Nephron progenitor cell (in vitro differentiated cells): ENCODE measurements around the gene FAM78B.

Source experiments
- DNase-seq: peaks from one replicate; pipeline ENCODE4 v3.0.0; 2021
- H3K27ac Mint-ChIP-seq: 2 replicates; pipeline ENCODE4 v1.8.0; 2021; ENCODE audit warnings: mild to moderate bottlenecking, moderate library complexity, mixed read lengths
- H3K27me3 Mint-ChIP-seq: 2 replicates; pipeline ENCODE4 v1.8.0; 2021; ENCODE audit warnings: mild to moderate bottlenecking, low read depth, mixed read lengths; ENCODE audit not compliant: poor library complexity
- H3K36me3 Mint-ChIP-seq: 2 replicates; pipeline ENCODE4 v1.8.0; 2021; ENCODE audit warnings: low read depth, mixed read lengths
- H3K4me1 Mint-ChIP-seq: 2 replicates; pipeline ENCODE4 v1.8.0; 2021; ENCODE audit warnings: mixed read lengths
- H3K4me3 Mint-ChIP-seq: 2 replicates; pipeline ENCODE4 v1.8.0; 2021; ENCODE audit warnings: mild to moderate bottlenecking, moderate library complexity, mixed read lengths
- H3K9me3 Mint-ChIP-seq: 2 replicates; pipeline ENCODE4 v1.8.0; 2021; ENCODE audit warnings: mild to moderate bottlenecking, moderate library complexity, mixed read lengths
- CTCF ChIP-seq: fragments of 200-600 bp; sonication (generic); IDR thresholded peaks from 2 replicates; pipeline ENCODE4 v1.5.0; 2021; ENCODE audit warnings: antibody characterized with exemption

Gene FAM78B

GRCh38 chr1:166127003-166127402 is 39.8 kb downstream of the FAM78B start:
- Mint-ChIP-seq H3K27me3 (peaks cover 5% of the 10 kb centered on the region), H3K27ac (no peak overlapping the region)
- TF ChIP-seq CTCF, result no peak

GRCh38 chr1:166122873-166123466 is 43.8 kb downstream of the FAM78B start:
- H3K36me3 Mint-ChIP-seq, result no peaks in the 10 kb centered on the region
- no peaks in the 10 kb centered on the region for H3K9me3 Mint-ChIP-seq
- peaks cover 7% of the 10 kb centered on the region for H3K27me3 Mint-ChIP-seq
- DNase-seq, result no peak
- no peak overlapping the region for H3K4me3 Mint-ChIP-seq
- H3K4me1 Mint-ChIP-seq, result peaks cover 14% of the 10 kb centered on the region
- no peak overlapping the region for H3K27ac Mint-ChIP-seq
- TF ChIP-seq CTCF, result no peak

More at GRCh38 chr1:166127003-166127402, 39.8 kb downstream of the FAM78B start:
- Mint-ChIP-seq H3K4me1 (no peaks in the 10 kb centered on the region), H3K4me3 (no peak overlapping the region), H3K9me3 (no peaks in the 10 kb centered on the region), H3K36me3 (no peaks in the 10 kb centered on the region)
- DNase-seq, result no peak

GRCh38 chr1:166121010-166121409 is 45.8 kb downstream of the FAM78B start:
- TF ChIP-seq CTCF, result no peak
- H3K27me3 Mint-ChIP-seq, result peaks cover 5% of the 10 kb centered on the region
- peaks cover 14% of the 10 kb centered on the region for H3K4me1 Mint-ChIP-seq
- no peak overlapping the region for H3K4me3 Mint-ChIP-seq
- H3K27ac Mint-ChIP-seq, result no peak overlapping the region
- DNase-seq, result no peak
- no peaks in the 10 kb centered on the region for H3K9me3 Mint-ChIP-seq
- no peaks in the 10 kb centered on the region for H3K36me3 Mint-ChIP-seq

- peaks cover 14% of the 10 kb centered on the region for H3K4me1 Mint-ChIP-seq
- H3K27me3 Mint-ChIP-seq, result peaks cover 5% of the 10 kb centered on the region
- H3K36me3 Mint-ChIP-seq, result no peaks in the 10 kb centered on the region
- no peak overlapping the region for H3K4me3 Mint-ChIP-seq
- no peaks in the 10 kb centered on the region for H3K9me3 Mint-ChIP-seq
- TF ChIP-seq CTCF, result no peak
- H3K27ac Mint-ChIP-seq, result no peak overlapping the region
- no peak for DNase-seq
Measured at GRCh38 chr1:166120281-166120680, 46.5 kb downstream of the FAM78B start.

- peak overlapping the region; percentile 96 for H3K27ac Mint-ChIP-seq
- H3K36me3 Mint-ChIP-seq, result no peaks in the 10 kb centered on the region
- peak overlapping the region; percentile 12 for H3K4me3 Mint-ChIP-seq
- TF ChIP-seq CTCF, result no peak
- peaks cover 14% of the 10 kb centered on the region for H3K4me1 Mint-ChIP-seq
- peaks cover 5% of the 10 kb centered on the region for H3K27me3 Mint-ChIP-seq
- no peaks in the 10 kb centered on the region for H3K9me3 Mint-ChIP-seq
- DNase-seq, result no peak
Measured at GRCh38 chr1:166119471-166119965, 47.3 kb downstream of the FAM78B start.

GRCh38 chr1:166117776-166118175 is 49.0 kb downstream of the FAM78B start:
- no peaks in the 10 kb centered on the region for H3K9me3 Mint-ChIP-seq
- H3K27ac Mint-ChIP-seq, result no peak overlapping the region
- H3K27me3 Mint-ChIP-seq, result peaks cover 6% of the 10 kb centered on the region
- H3K4me3 Mint-ChIP-seq, result no peak overlapping the region
- no peak for TF ChIP-seq CTCF
- DNase-seq, result no peak
- no peaks in the 10 kb centered on the region for H3K36me3 Mint-ChIP-seq
- peaks cover 14% of the 10 kb centered on the region for H3K4me1 Mint-ChIP-seq
